GM18858 (cell line): ENCODE data around the gene RAB11FIP4.

Experiments
- ATAC-seq: cut with Tn5 transposase; IDR thresholded peaks from one replicate; pipeline ENCODE4 v1.9.1; 2021; ENCODE audit not compliant: unreplicated experiment

Gene RAB11FIP4

DNA sequence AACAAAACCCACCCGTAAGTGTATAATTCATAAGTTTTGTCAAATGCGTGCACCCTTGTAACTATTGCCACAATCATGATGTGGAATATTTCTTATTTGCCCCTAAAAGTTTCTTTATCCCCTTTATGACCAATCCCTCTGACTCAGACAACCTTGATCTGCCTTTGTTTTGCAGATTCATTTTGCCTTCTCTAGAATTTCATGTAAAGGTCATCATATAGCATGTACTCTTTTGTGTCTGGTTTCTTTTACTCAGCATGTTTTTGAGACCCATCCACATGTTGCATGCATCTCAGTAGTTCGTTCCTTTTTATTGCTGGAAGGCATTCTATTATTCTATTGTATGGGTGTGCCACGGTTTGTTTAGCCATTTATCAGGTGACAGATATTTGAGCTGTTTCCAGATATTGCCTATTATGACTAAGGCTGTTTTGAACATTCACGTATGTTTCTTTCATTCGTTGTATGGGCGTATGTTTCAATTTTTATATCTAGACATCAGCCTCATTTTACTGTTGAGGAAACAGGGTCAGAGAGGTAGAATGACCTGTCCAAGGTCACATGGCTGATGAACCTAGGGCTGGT is 192.4 kb downstream of the RAB11FIP4 start:
- ATAC-seq = no peak

DNA sequence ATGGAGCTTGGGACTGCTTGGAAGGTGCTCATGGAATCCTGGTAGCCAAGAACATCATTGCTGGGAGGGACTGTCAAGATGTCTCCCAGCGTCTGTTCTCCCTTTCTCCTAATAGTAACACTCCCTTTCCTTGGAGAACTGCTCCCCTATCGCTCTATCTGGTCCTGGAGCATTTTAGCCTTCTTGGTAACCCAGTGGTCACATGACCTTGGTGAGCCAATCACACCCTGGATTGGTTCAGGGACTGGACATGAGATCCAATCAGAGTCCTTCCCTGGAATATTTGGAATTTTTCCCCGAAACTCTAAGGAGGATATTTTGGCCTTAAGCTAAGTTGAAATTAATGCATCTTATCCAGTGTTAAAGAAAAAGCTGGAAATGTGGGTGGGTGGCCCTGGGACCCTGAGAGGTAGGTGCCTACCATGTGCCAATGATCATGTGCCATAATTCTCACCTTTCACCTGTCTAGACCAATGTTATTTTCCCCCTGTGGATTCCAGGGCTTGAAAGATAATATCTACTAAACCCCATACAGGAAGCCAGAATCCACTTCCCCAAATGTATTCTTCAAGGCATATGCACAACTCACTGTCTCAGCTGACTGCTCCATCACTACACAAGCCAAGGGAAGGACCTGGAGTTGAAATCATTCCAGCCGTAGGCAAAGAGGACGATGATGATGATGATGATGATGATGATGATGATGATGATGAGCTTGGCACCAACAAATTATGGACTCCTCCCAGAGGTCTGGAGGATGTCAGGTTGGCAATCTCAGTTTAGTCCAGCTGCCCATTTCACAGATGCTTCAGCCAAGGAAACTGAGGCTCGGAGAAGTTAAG is 193.2 kb downstream of the RAB11FIP4 start:
- ATAC-seq = no peak

DNA sequence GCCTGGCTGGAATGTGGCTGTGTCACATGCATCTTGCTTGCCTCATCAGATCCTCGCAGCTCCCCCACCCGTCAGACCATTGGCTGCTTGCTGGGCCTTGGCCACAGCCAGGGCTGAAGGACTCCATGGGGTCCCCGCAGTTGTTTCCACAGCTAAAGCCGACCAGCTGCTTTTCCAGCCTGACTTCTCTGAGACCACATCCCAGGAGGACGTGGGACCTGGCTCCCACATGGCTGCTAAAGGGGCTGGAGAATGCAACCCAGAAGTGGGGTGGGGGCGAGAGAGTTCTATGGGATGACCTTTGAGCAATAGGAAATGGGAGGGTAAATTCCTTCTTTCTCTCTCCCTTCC is 193.8 kb downstream of the RAB11FIP4 start:
- no peak for ATAC-seq

DNA sequence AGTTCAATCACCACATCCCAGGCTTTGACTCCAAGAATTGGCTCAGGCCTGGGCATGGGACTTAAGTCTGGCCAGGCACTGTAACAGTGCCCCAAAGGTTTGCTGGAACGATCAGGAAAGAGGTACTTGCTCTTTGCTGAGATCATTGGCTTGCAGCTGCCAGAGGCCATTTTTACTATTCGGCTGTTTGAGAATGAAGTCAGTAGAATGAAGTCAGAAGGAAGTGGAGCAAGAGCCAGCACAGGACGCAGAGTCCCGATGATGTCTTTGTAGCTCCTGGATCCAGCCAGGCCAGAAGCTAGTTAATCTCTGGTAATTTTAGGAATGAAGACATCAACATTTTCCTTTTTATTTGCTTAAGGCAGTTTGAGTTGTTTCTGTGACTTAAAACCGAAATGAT is 195.5 kb downstream of the RAB11FIP4 start:
- no peak for ATAC-seq

DNA sequence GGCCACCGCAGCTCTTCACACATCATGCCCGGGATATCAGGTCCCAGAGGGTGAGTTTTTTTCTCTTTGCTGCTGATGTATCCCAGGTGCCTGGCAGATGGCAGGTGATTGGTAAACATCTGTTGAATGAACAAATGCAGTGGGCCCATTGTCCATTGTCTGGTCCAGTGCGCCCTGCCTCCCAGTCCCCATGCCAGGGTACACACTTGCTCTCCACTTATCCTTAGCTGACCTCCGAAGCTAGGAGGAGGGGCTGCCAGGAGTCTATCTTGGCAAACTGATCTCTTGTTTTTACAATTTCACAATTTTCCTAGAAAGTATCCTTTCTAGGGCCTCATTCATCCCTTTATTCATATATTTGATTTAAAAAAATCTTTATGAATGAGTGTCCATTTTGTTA is 196.0 kb downstream of the RAB11FIP4 start:
- no peak for ATAC-seq
